SJCRH30 (cell line): ENCODE data around the gene RABEP2. TPM values are rescaled to one million over a fixed set of nuclear protein-coding genes. Genes with fewer than 3 reads are reported as not detected.
A peak's percentile ranks its signal among the peaks of the same experiment; 100 is the strongest.
"Not testable (repeated sequence)": the region's sequence is repeated elsewhere in the genome, so short reads cannot be mapped to it uniquely, and the experiment has no call there.

ENCODE experiments used
- DNase-seq, 2 experiments: peaks; one replicate each; pipeline ENCODE4 v3.0.0-alpha.2; 2015 to 2020
- H3K27ac ChIP-seq: fragments of 250-450 bp; sonication (Bioruptor Pico); 2 replicates; pipeline ENCODE4 v1.5.1; 2020; ENCODE audit warnings: mild to moderate bottlenecking, moderate library complexity
- H3K27me3 ChIP-seq: fragments of 250-450 bp; sonication (Bioruptor Pico); 2 replicates; pipeline ENCODE4 v1.5.1; 2020; ENCODE audit warnings: mild to moderate bottlenecking, moderate library complexity
- H3K36me3 ChIP-seq: fragments of 250-450 bp; sonication (Bioruptor Pico); 2 replicates; pipeline ENCODE4 v1.5.1; 2020; ENCODE audit warnings: mild to moderate bottlenecking, moderate library complexity
- H3K4me1 ChIP-seq: fragments of 250-450 bp; sonication (Bioruptor Pico); 2 replicates; pipeline ENCODE4 v1.5.1; 2020; ENCODE audit warnings: mild to moderate bottlenecking, moderate library complexity
- H3K4me3 ChIP-seq: fragments of 250-450 bp; sonication (Bioruptor Pico); 2 replicates; pipeline ENCODE4 v1.5.1; 2020; ENCODE audit warnings: mild to moderate bottlenecking, moderate library complexity
- H3K9me3 ChIP-seq: fragments of 250-450 bp; sonication (Bioruptor Pico); replicated peaks from 2 replicates; pipeline ENCODE4 v1.5.1; 2020; ENCODE audit warnings: mild to moderate bottlenecking, moderate library complexity
- total RNA-seq: library from RNA; depleted of rRNA; stranded (reverse); fragments of >200 nt; shearing (Covaris generic); gene quantifications from 2 replicates; pipeline ENCODE4 v1.2.3, GENCODE V29; 2014

RABEP2 gene
- total RNA-seq, 1 experiment from 2014 or later = 7.4 TPM

DNA sequence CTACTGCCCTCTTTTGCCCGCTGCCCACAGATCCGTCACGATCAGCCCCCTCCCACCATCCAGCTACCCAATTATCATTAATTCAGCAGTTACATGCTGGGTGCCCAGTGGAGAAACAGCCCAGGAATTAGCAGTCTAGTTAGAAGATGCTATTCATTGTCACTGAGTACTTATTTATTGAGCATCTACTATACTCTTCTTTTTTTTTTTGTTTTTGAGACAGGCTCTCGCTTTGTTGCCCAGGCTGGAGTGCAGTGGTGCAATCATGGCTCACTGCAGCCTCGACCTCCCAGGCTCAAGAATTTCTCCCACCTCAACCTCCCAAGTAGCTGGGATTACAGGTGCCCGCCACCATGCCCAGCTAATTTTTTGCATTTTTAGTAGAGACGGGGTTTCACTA is 14.8 kb upstream of the RABEP2 start:
- not testable (repeated sequence) for DNase-seq, H3K4me1 ChIP-seq, H3K4me3 ChIP-seq, H3K9me3 ChIP-seq, H3K27me3 ChIP-seq, H3K27ac ChIP-seq, H3K36me3 ChIP-seq

DNA sequence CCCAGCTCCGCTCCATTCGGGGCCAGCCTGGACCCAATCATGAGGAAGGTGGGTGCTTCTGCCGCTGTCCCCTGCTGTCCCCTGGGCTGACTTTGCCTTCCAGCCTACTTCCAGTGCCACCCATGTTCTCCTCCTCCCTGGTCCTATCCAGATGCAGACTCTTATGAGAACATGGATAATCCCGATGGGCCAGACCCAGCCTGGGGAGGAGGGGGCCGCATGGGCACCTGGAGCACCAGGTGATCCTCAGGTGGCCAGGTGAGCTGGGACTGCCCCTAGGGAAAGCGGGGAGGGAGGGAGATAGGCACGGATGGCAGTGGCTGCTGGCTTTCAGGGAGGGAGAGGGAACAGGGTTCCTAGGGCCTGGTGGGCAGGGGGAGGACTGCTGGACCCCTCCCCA is 13.7 kb upstream of the RABEP2 start:
- no peaks in the 10 kb centered on the region for H3K4me1 ChIP-seq
- DNase-seq = no peak
- H3K36me3 ChIP-seq = no peaks in the 10 kb centered on the region
- H3K9me3 ChIP-seq = no peaks in the 10 kb centered on the region
- H3K27me3 ChIP-seq = no peaks in the 10 kb centered on the region
- H3K27ac ChIP-seq = no peak overlapping the region
- no peak overlapping the region for H3K4me3 ChIP-seq

DNA sequence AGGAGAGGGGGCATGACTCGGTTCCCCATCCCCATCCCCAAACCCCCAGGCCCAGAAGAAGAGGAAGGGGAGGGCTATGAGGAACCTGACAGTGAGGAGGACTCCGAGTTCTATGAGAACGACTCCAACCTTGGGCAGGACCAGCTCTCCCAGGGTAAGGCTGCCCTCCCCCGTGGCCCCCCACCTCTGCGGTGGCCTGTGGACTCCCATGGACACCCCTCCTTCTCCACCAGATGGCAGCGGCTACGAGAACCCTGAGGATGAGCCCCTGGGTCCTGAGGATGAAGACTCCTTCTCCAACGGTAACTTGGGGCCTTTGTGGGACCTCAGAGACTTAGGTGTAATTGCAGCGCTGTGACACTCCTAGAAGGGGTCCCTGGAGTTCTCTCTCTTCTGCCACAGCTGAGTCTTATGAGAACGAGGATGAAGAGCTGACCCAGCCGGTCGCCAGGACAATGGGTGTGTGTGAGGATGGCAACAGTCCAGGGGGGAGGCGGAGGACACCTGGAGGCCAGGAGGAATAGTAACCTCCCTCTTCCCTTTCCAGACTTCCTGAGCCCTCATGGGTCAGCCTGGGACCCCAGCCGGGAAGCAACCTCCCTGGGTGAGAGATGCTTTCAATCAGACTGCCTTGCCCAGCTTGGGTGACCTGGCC is 12.3 kb upstream of the RABEP2 start:
- Histone ChIP-seq H3K36me3 (no peaks in the 10 kb centered on the region), H3K9me3 (no peaks in the 10 kb centered on the region), H3K27ac (no peak overlapping the region), H3K4me3 (no peak overlapping the region), H3K4me1 (no peaks in the 10 kb centered on the region), H3K27me3 (no peaks in the 10 kb centered on the region)
- no peak for DNase-seq

DNA sequence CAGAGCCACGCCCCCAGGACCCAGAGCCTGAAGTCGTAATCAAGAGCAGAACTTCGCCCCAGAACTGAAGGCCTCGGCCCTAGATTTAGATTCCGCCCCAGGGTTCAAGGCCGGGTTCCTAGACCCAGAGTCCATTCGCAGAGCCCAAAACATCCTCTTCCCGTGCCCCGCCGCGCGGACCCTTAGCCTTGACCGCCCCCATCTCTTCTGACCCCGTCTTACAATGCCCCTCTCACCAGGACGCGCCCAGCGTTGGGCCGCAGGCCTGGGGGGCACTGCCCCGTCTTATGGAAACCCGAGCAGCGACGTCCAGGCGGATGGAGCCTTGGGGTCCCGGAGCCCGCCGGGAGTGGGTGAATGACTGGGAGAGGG is 11.7 kb upstream of the RABEP2 start:
- Histone ChIP-seq H3K4me3 (no peak overlapping the region), H3K4me1 (no peaks in the 10 kb centered on the region), H3K9me3 (no peaks in the 10 kb centered on the region), H3K27me3 (no peaks in the 10 kb centered on the region), H3K27ac (no peak overlapping the region), H3K36me3 (no peaks in the 10 kb centered on the region)
- no peak for DNase-seq

DNA sequence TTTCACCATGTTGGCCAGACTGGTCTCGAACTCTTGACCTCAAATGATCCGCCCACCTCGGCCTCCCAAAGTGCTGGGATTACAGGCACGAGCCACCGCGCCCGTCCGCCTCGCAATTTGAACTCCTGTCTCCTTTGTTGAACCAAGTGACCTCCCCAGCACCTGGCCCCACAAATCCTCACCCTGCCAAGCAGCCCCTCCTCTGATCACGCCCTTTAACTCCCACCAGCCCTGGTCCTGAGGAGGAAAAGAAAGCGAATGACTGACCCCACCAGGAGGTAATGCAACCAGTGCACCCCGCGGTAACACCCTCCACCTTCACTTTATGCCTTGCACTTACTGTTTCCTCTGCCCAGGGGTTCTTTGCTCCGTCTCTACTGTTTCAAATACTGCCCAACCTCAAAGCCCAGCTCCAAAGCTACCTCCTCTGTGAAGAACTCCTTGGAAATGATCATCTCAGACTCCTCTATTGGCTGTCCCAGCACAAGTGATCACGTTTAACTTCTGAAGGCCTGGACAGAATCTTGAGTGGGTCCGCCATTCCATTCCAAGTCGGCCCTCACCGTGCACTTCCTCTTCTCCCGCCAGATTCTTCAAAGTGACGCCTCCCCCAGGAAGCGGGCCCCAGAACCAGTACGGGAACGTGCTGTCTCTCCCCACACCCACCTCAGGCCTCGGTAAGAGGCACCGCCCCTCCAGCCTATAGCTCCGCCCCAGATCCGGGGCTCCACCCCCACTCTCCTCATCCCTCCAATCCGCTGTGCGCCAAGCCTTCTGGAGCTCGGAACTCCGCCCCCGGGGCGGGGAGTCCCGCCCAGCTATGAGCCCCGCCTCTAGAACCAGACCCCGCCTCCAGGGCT is 11.1 kb upstream of the RABEP2 start:
- no peaks in the 10 kb centered on the region for H3K36me3 ChIP-seq
- peaks cover under 1% of the 10 kb centered on the region for H3K4me1 ChIP-seq
- DNase-seq = peak; percentile 45 to 61
- no peaks in the 10 kb centered on the region for H3K9me3 ChIP-seq
- H3K27ac ChIP-seq = no peak overlapping the region
- no peaks in the 10 kb centered on the region for H3K27me3 ChIP-seq
- no peak overlapping the region for H3K4me3 ChIP-seq

DNA sequence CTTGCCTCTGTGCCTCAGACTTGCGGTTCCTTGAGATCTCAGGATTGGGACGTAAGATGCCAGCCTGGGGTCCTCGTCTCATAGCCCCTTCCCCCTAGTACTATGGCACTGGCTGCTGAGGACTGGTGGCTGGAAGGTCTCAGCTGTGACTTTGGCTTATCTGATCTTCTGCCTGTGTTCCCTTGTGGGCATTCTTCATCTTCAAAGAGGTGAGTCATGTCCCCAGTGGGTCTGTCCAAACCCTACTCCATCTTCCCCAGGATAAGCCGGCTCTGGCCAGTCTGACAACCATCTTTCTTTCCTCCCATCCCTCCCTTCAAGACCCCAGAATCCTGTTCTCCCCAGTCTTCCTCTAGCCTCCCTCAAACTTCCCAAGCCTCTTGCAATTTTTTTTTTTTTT is 10.3 kb upstream of the RABEP2 start:
- Histone ChIP-seq H3K27me3 (no peaks in the 10 kb centered on the region), H3K9me3 (no peaks in the 10 kb centered on the region), H3K36me3 (no peaks in the 10 kb centered on the region), H3K27ac (no peak overlapping the region), H3K4me1 (peaks cover 6% of the 10 kb centered on the region), H3K4me3 (no peak overlapping the region)
- no peak for DNase-seq

DNA sequence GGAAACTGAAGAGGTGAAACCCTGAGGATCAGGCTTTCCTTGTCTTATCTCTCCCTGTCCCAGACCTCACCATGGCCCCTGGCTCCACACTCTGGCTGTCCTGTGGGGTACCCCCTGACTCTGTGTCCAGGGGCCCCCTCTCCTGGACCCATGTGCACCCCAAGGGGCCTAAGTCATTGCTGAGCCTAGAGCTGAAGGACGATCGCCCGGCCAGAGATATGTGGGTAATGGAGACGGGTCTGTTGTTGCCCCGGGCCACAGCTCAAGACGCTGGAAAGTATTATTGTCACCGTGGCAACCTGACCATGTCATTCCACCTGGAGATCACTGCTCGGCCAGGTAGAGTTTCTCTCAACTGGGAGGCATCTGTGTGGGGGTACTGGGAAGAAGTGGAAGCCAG is 8.1 kb upstream of the RABEP2 start:
- H3K36me3 ChIP-seq = no peaks in the 10 kb centered on the region

DNA sequence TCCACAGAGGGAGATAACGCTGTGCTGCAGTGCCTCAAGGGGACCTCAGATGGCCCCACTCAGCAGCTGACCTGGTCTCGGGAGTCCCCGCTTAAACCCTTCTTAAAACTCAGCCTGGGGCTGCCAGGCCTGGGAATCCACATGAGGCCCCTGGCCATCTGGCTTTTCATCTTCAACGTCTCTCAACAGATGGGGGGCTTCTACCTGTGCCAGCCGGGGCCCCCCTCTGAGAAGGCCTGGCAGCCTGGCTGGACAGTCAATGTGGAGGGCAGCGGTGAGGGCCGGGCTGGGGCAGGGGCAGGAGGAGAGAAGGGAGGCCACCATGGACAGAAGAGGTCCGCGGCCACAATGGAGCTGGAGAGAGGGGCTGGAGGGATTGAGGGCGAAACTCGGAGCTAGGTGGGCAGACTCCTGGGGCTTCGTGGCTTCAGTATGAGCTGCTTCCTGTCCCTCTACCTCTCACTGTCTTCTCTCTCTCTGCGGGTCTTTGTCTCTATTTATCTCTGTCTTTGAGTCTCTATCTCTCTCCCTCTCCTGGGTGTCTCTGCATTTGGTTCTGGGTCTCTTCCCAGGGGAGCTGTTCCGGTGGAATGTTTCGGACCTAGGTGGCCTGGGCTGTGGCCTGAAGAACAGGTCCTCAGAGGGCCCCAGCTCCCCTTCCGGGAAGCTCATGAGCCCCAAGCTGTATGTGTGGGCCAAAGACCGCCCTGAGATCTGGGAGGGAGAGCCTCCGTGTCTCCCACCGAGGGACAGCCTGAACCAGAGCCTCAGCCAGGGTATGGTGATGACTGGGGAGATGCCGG is 7.5 kb upstream of the RABEP2 start:
- H3K4me1 ChIP-seq = peaks cover 6% of the 10 kb centered on the region
- no peak overlapping the region for H3K4me3 ChIP-seq
- H3K27ac ChIP-seq = no peak overlapping the region
- no peaks in the 10 kb centered on the region for H3K36me3 ChIP-seq
- no peak for DNase-seq
- no peaks in the 10 kb centered on the region for H3K27me3 ChIP-seq
- no peaks in the 10 kb centered on the region for H3K9me3 ChIP-seq

More for the DNA sequence above, 8.1 kb upstream of the RABEP2 start:
- Histone ChIP-seq H3K9me3 (no peaks in the 10 kb centered on the region), H3K27me3 (no peaks in the 10 kb centered on the region), H3K27ac (no peak overlapping the region), H3K4me3 (no peak overlapping the region), H3K4me1 (peaks cover 6% of the 10 kb centered on the region)
- DNase-seq = no peak

DNA sequence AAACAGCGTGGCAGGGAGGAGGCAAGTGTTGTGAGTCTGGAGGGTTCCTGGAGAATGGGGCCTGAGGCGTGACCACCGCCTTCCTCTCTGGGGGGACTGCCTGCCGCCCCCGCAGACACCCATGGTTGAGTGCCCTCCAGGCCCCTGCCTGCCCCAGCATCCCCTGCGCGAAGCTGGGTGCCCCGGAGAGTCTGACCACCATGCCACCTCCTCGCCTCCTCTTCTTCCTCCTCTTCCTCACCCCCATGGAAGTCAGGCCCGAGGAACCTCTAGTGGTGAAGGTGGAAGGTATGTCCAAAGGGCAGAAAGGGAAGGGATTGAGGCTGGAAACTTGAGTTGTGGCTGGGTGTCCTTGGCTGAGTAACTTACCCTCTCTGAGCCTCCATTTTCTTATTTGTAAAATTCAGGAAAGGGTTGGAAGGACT is 6.8 kb upstream of the RABEP2 start, which contains the start of gene CD19:
Gene CD19, plus strand, starts transcription at position 171 of the 425 bp plus-strand sequence. Its CDS starts 30 bp downstream, at position 201.
- no peak within 1 kb of the TSS for H3K27ac ChIP-seq
- peaks cover 6% of the 10 kb centered on the region for H3K4me1 ChIP-seq
- H3K4me3 ChIP-seq = no peak within 1 kb of the TSS
- H3K36me3 ChIP-seq = no peaks in the 10 kb centered on the region
- H3K9me3 ChIP-seq = no peaks in the 10 kb centered on the region
- H3K27me3 ChIP-seq = no peaks in the 10 kb centered on the region
- no peak for DNase-seq

- DNase-seq = peak; percentile 58 to 74
- Histone ChIP-seq H3K27ac (no peak overlapping the region), H3K4me1 (peaks cover 6% of the 10 kb centered on the region), H3K9me3 (no peaks in the 10 kb centered on the region), H3K36me3 (no peaks in the 10 kb centered on the region), H3K27me3 (no peaks in the 10 kb centered on the region), H3K4me3 (no peak overlapping the region)
Observed at GRCh38 chr16:28930652-28931051, 5.6 kb upstream of the RABEP2 start.

DNA sequence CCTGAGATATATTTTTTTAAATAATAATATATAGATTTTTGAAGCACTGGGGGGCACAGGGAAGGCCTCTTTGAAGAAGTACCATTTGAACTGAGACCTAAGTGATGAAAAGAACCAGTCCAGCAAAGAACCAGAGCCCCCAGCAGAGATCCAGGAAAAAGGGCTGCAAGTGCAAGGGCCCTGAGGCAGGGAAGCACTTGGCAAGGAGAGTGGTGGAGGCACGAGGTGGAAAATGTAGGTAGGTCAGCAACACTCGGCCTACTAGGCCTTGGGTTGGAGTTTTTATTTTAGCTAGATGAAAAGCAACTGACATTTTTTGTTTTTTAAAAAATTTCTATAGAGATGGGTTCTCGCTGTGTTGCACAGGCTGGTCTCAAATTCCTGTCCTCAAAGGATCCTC is 5.2 kb upstream of the RABEP2 start:
- Histone ChIP-seq H3K36me3 (no peaks in the 10 kb centered on the region), H3K27ac (no peak overlapping the region)
- DNase-seq = no peak

DNA sequence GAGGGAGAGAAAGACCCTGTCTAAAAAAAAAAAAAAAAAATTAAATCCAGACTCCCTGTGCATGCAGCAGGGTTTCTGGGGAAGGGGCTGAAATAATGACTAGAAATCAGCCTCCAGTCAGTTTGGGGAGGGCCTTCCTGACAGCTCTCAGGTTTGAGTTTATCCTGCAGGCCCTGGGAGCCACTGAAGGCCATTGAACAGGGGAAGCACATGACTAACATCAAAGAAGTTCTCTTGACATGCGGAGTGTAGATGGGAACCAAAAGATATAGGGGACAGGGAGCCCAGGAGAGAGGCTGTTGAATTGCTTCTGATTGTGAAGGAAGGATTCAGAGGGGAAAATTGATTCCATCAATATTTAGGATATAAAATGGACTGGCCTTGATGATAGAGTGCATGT is 2.8 kb upstream of the RABEP2 start:
- no peaks in the 10 kb centered on the region for H3K9me3 ChIP-seq
- no peak overlapping the region for H3K27ac ChIP-seq
- H3K27me3 ChIP-seq = no peaks in the 10 kb centered on the region
- no peak overlapping the region for H3K4me3 ChIP-seq
- DNase-seq = no peak
- peaks cover 6% of the 10 kb centered on the region for H3K4me1 ChIP-seq
- no peaks in the 10 kb centered on the region for H3K36me3 ChIP-seq

More for the DNA sequence above, 5.2 kb upstream of the RABEP2 start:
- H3K9me3 ChIP-seq = no peaks in the 10 kb centered on the region
- no peak overlapping the region for H3K4me3 ChIP-seq
- H3K4me1 ChIP-seq = peaks cover 6% of the 10 kb centered on the region
- no peaks in the 10 kb centered on the region for H3K27me3 ChIP-seq

GRCh38 chr16:28926284-28926683 is 1.2 kb upstream of the RABEP2 start:
- not testable (repeated sequence) for H3K4me1 ChIP-seq, H3K36me3 ChIP-seq, H3K27me3 ChIP-seq, H3K27ac ChIP-seq, DNase-seq, H3K9me3 ChIP-seq
- peak overlapping the region; percentile 86 for H3K4me3 ChIP-seq

GRCh38 chr16:28925386-28926228 is 569 bp upstream of the RABEP2 start:
- DNase-seq = peak; percentile 83
- Histone ChIP-seq H3K9me3 (no peaks in the 10 kb centered on the region), H3K27ac (peak overlapping the region; percentile 93), H3K4me1 (no peaks in the 10 kb centered on the region; the same call in 1 of the 2 replicates), H3K36me3 (no peaks in the 10 kb centered on the region), H3K4me3 (peak overlapping the region; percentile 86), H3K27me3 (no peaks in the 10 kb centered on the region)
